ENCODE data around the gene FAM53A.

The FAM53A gene

GRCh38 chr4:1598206-1599025 lies 85.7 kb downstream of the FAM53A start:
- Histone ChIP-seq H3K27me3 (ENCODE audit: low read depth) (0 out of 2 replicates have a peak, but pooled peaks cover under 1% of the 10 kb centered on the region), H3K9me3 (no peaks in the 10 kb centered on the region), H3K4me1 (no peaks in the 10 kb centered on the region)

GRCh38 chr4:1597021-1597931 lies 86.8 kb downstream of the FAM53A start:
- Histone ChIP-seq H3K4me3 (no peak overlapping the region), H3K4me1 (no peaks in the 10 kb centered on the region), H3K36me3 (replicated peaks) (no peaks in the 10 kb centered on the region), H3K27me3 (ENCODE audit: low read depth) (no peaks in the 10 kb centered on the region), H3K9me3 (no peaks in the 10 kb centered on the region)
- no peak for DNase-seq (ENCODE audit: low spot score in 2 of 2)
- in situ Hi-C loops (cut with MboI; ENCODE audit: low sequenced_read_pairs), result no loop called here

More at GRCh38 chr4:1598206-1599025, 85.7 kb downstream of the FAM53A start:
- no peak for DNase-seq (ENCODE audit: low spot score in 2 of 2)
- in situ Hi-C loops (cut with MboI; ENCODE audit: low sequenced_read_pairs), result no loop called here
- Histone ChIP-seq H3K36me3 (replicated peaks) (no peaks in the 10 kb centered on the region), H3K4me3 (no peak overlapping the region)

- H3K4me1 ChIP-seq, result no peaks in the 10 kb centered on the region
- H3K9me3 ChIP-seq, result no peaks in the 10 kb centered on the region
- no peaks in the 10 kb centered on the region for H3K27me3 ChIP-seq (ENCODE audit: low read depth)
- H3K4me3 ChIP-seq, result no peak overlapping the region
- in situ Hi-C loops (cut with MboI; ENCODE audit: low sequenced_read_pairs), result no loop called here
- no peak for DNase-seq (ENCODE audit: low spot score in 2 of 2)
- no peaks in the 10 kb centered on the region for H3K36me3 ChIP-seq (replicated peaks)
Measured at GRCh38 chr4:1596393-1596792, 87.7 kb downstream of the FAM53A start.

- Histone ChIP-seq H3K27me3 (ENCODE audit: low read depth) (no peaks in the 10 kb centered on the region), H3K9me3 (0 out of 2 replicates have a peak, but pooled peaks cover 4% of the 10 kb centered on the region), H3K4me3 (no peak overlapping the region), H3K4me1 (no peaks in the 10 kb centered on the region), H3K36me3 (replicated peaks) (no peaks in the 10 kb centered on the region)
- no peak for DNase-seq (ENCODE audit: low spot score in 2 of 2)
- in situ Hi-C loops (cut with MboI; ENCODE audit: low sequenced_read_pairs), result no loop called here
Measured at GRCh38 chr4:1595789-1596325, 88.3 kb downstream of the FAM53A start.

GRCh38 chr4:1594871-1595788 lies 89.0 kb downstream of the FAM53A start:
- in situ Hi-C loops (cut with MboI; ENCODE audit: low sequenced_read_pairs), result no loop called here
- H3K4me3 ChIP-seq, result no peak overlapping the region
- H3K4me1 ChIP-seq, result no peaks in the 10 kb centered on the region
- 0 out of 2 replicates have a peak, but pooled peaks cover 4% of the 10 kb centered on the region for H3K9me3 ChIP-seq
- no peaks in the 10 kb centered on the region for H3K36me3 ChIP-seq (replicated peaks)
- no peaks in the 10 kb centered on the region for H3K27me3 ChIP-seq (ENCODE audit: low read depth)
- no peak for DNase-seq (ENCODE audit: low spot score in 2 of 2)

- Histone ChIP-seq H3K36me3 (replicated peaks) (no peaks in the 10 kb centered on the region), H3K27me3 (ENCODE audit: low read depth) (no peaks in the 10 kb centered on the region), H3K9me3 (peaks cover 9% of the 10 kb centered on the region), H3K4me3 (no peak overlapping the region), H3K4me1 (no peaks in the 10 kb centered on the region)
- no peak for DNase-seq (ENCODE audit: low spot score in 2 of 2)
- in situ Hi-C loops (cut with MboI; ENCODE audit: low sequenced_read_pairs), result no loop called here
Measured at GRCh38 chr4:1593881-1594345, 90.2 kb downstream of the FAM53A start.

GRCh38 chr4:1593458-1593857 lies 90.7 kb downstream of the FAM53A start:
- H3K4me1 ChIP-seq, result no peaks in the 10 kb centered on the region
- no peak overlapping the region for H3K4me3 ChIP-seq
- H3K36me3 ChIP-seq (replicated peaks), result no peaks in the 10 kb centered on the region
- no peaks in the 10 kb centered on the region for H3K27me3 ChIP-seq (ENCODE audit: low read depth)
- in situ Hi-C loops (cut with MboI; ENCODE audit: low sequenced_read_pairs), result no loop called here
- peaks cover 12% of the 10 kb centered on the region for H3K9me3 ChIP-seq
- DNase-seq (ENCODE audit: low spot score in 2 of 2), result no peak

GRCh38 chr4:1592709-1593417 lies 91.2 kb downstream of the FAM53A start:
- DNase-seq (ENCODE audit: low spot score in 2 of 2), result no peak
- no peaks in the 10 kb centered on the region for H3K36me3 ChIP-seq (replicated peaks)
- H3K4me3 ChIP-seq, result no peak overlapping the region
- peaks cover 12% of the 10 kb centered on the region for H3K9me3 ChIP-seq
- no peaks in the 10 kb centered on the region for H3K4me1 ChIP-seq
- in situ Hi-C loops (cut with MboI; ENCODE audit: low sequenced_read_pairs), result no loop called here
- peaks cover 2% of the 10 kb centered on the region for H3K27me3 ChIP-seq (ENCODE audit: low read depth)

GRCh38 chr4:1592068-1592708 lies 91.9 kb downstream of the FAM53A start:
- no peak overlapping the region for H3K4me3 ChIP-seq
- H3K36me3 ChIP-seq (replicated peaks), result no peaks in the 10 kb centered on the region
- in situ Hi-C loops (cut with MboI; ENCODE audit: low sequenced_read_pairs), result no loop called here
- peaks cover 12% of the 10 kb centered on the region for H3K9me3 ChIP-seq
- no peaks in the 10 kb centered on the region for H3K4me1 ChIP-seq
- peaks cover 8% of the 10 kb centered on the region for H3K27me3 ChIP-seq (ENCODE audit: low read depth)
- no peak for DNase-seq (ENCODE audit: low spot score in 2 of 2)

- in situ Hi-C loops (cut with MboI; ENCODE audit: low sequenced_read_pairs), result no loop called here
- Histone ChIP-seq H3K4me3 (no peak overlapping the region), H3K4me1 (no peaks in the 10 kb centered on the region), H3K36me3 (replicated peaks) (no peaks in the 10 kb centered on the region), H3K9me3 (peaks cover 12% of the 10 kb centered on the region), H3K27me3 (ENCODE audit: low read depth) (peaks cover 13% of the 10 kb centered on the region)
- DNase-seq (ENCODE audit: low spot score in 2 of 2), result no peak
Measured at GRCh38 chr4:1591107-1591506, 93.0 kb downstream of the FAM53A start.

- in situ Hi-C loops (cut with MboI; ENCODE audit: low sequenced_read_pairs), result no loop called here
- H3K27me3 ChIP-seq (ENCODE audit: low read depth), result peaks cover 13% of the 10 kb centered on the region
Measured at GRCh38 chr4:1590244-1590643, 93.9 kb downstream of the FAM53A start.

More at GRCh38 chr4:1590244-1590643, 93.9 kb downstream of the FAM53A start:
- no peaks in the 10 kb centered on the region for H3K4me1 ChIP-seq
- no peak overlapping the region for H3K4me3 ChIP-seq
- no peaks in the 10 kb centered on the region for H3K36me3 ChIP-seq (replicated peaks)
- DNase-seq (ENCODE audit: low spot score in 2 of 2), result no peak
- peaks cover 12% of the 10 kb centered on the region for H3K9me3 ChIP-seq
